Stimulated activated CD4-positive, alpha-beta T cell treated with anti-CD3 and anti-CD28 coated beads, Interleukin-1b, Interleukin-23, amount 100 ng/mL, for 24 hours (primary cell): Measurements from ENCODE around the gene CCDC85C.

Experiments used
- DNase-seq, 4 experiments: peaks; one replicate each; pipeline ENCODE4 v3.0.0-alpha.2; 2020; ENCODE audit warnings: low read depth in 4 of 4, low spot score in 1 of 4

Gene CCDC85C

GRCh38 chr14:99560922-99561683, 42.9 kb downstream of the CCDC85C start:
- DNase-seq: no peak

- no peak for DNase-seq
Measured at GRCh38 chr14:99560403-99560802, 43.6 kb downstream of the CCDC85C start.

GRCh38 chr14:99559286-99559990, 44.6 kb downstream of the CCDC85C start:
- DNase-seq: no peak

GRCh38 chr14:99556134-99556791, 47.7 kb downstream of the CCDC85C start:
- DNase-seq: no peak

GRCh38 chr14:99554757-99555531, 49.1 kb downstream of the CCDC85C start:
- DNase-seq: no peak

GRCh38 chr14:99554184-99554583, 49.8 kb downstream of the CCDC85C start:
- no peak for DNase-seq

- DNase-seq: no peak
Measured at GRCh38 chr14:99552572-99553216, 51.3 kb downstream of the CCDC85C start.

GRCh38 chr14:99552021-99552553, 51.9 kb downstream of the CCDC85C start:
- no peak for DNase-seq

- no peak for DNase-seq
Measured at GRCh38 chr14:99551034-99551922, 52.7 kb downstream of the CCDC85C start.

- DNase-seq: no peak
Measured at GRCh38 chr14:99550387-99550992, 53.5 kb downstream of the CCDC85C start.

- DNase-seq: no peak
Measured at GRCh38 chr14:99549684-99550083, 54.3 kb downstream of the CCDC85C start.

- no peak for DNase-seq
Measured at GRCh38 chr14:99548871-99549515, 55.0 kb downstream of the CCDC85C start.

GRCh38 chr14:99548255-99548654, 55.8 kb downstream of the CCDC85C start:
- DNase-seq: no peak

- no peak for DNase-seq
Measured at GRCh38 chr14:99546234-99546879, 57.6 kb downstream of the CCDC85C start.

GRCh38 chr14:99545586-99545985, 58.4 kb downstream of the CCDC85C start:
- DNase-seq: no peak

GRCh38 chr14:99544991-99545390, 59.0 kb downstream of the CCDC85C start:
- no peak for DNase-seq

- no peak for DNase-seq
Measured at GRCh38 chr14:99543985-99544384, 60.0 kb downstream of the CCDC85C start.

GRCh38 chr14:99543370-99543769, 60.6 kb downstream of the CCDC85C start:
- DNase-seq: no peak
